Activated T-helper 1 cell treated with Interleukin-2 at 50 U/mL for 16 hours (primary cell): ENCODE data around the gene TMEM220.
"Not testable (repeated sequence)": the region's sequence is repeated elsewhere in the genome, so short reads cannot be mapped to it uniquely, and the experiment has no call there.

Experiments
- DNase-seq: peaks from one replicate; pipeline ENCODE4 v3.0.0-alpha.2; 2020; ENCODE audit warnings: low read depth

Gene TMEM220

GRCh38 chr17:10754861-10755591 lies 25.2 kb upstream of the TMEM220 start:
- no peak for DNase-seq

- DNase-seq: no peak
Measured at GRCh38 chr17:10754109-10754508, 24.3 kb upstream of the TMEM220 start.

- no peak for DNase-seq
Measured at GRCh38 chr17:10752696-10753095, 22.9 kb upstream of the TMEM220 start.

- DNase-seq: no peak
Measured at GRCh38 chr17:10751563-10751962, 21.7 kb upstream of the TMEM220 start.

- no peak for DNase-seq
Measured at GRCh38 chr17:10750210-10750609, 20.4 kb upstream of the TMEM220 start.

GRCh38 chr17:10748531-10749181 lies 18.8 kb upstream of the TMEM220 start:
- no peak for DNase-seq

GRCh38 chr17:10745231-10745630 lies 15.4 kb upstream of the TMEM220 start:
- DNase-seq: no peak

- no peak for DNase-seq
Measured at GRCh38 chr17:10744501-10745000, 14.7 kb upstream of the TMEM220 start.

GRCh38 chr17:10743316-10744009 lies 13.6 kb upstream of the TMEM220 start:
- no peak for DNase-seq

GRCh38 chr17:10742431-10742830 lies 12.6 kb upstream of the TMEM220 start:
- no peak for DNase-seq

GRCh38 chr17:10741416-10742135 lies 11.8 kb upstream of the TMEM220 start:
- DNase-seq: no peak

GRCh38 chr17:10739386-10739785 lies 9.6 kb upstream of the TMEM220 start:
- DNase-seq: no peak

GRCh38 chr17:10738521-10739258 lies 8.9 kb upstream of the TMEM220 start:
- DNase-seq: no peak

- DNase-seq: no peak
Measured at GRCh38 chr17:10737736-10738135, 7.9 kb upstream of the TMEM220 start.

GRCh38 chr17:10737168-10737622 lies 7.4 kb upstream of the TMEM220 start:
- no peak for DNase-seq

- DNase-seq: no peak
Measured at GRCh38 chr17:10735821-10736220, 6.0 kb upstream of the TMEM220 start.

- no peak for DNase-seq
Measured at GRCh38 chr17:10735251-10735650, 5.4 kb upstream of the TMEM220 start.

- no peak for DNase-seq
Measured at GRCh38 chr17:10733666-10734065, 3.8 kb upstream of the TMEM220 start.

GRCh38 chr17:10732121-10732520 lies 2.3 kb upstream of the TMEM220 start:
- DNase-seq: not testable (repeated sequence)

- DNase-seq: no peak
Measured at GRCh38 chr17:10731408-10731879, 1.6 kb upstream of the TMEM220 start.

GRCh38 chr17:10730247-10730646 lies 424 bp upstream of the TMEM220 start:
- not testable (repeated sequence) for DNase-seq
